GM23248 (cell line): ENCODE measurements around the gene SACS. TPM values are rescaled to one million over a fixed set of nuclear protein-coding genes. Genes with fewer than 3 reads are reported as not detected.
"Not testable (repeated sequence)": the region's sequence is repeated elsewhere in the genome, so short reads cannot be mapped to it uniquely, and the experiment has no call there.

Source experiments
- DNase-seq: peaks from one replicate; pipeline ENCODE4 v3.0.0-alpha.2; 2015
- H2AFZ ChIP-seq: fragments of 200-600 bp; sonication (generic); 2 replicates; pipeline ENCODE4 v1.6.1; 2016; ENCODE audit warnings: antibody characterized with exemption
- H3F3A ChIP-seq: fragments of 200-600 bp; sonication (generic); 2 replicates; pipeline ENCODE4 v1.6.1; 2016; ENCODE audit warnings: mild to moderate bottlenecking, antibody characterized with exemption, mixed run types; ENCODE audit not compliant: insufficient read depth
- H3K27ac ChIP-seq: fragments of 200-600 bp; sonication (generic); 2 replicates; pipeline ENCODE4 v1.5.1; 2016; ENCODE audit warnings: mild to moderate bottlenecking
- H3K27me3 ChIP-seq: fragments of 200-600 bp; sonication (generic); replicated peaks from 2 replicates; pipeline ENCODE4 v1.6.1; 2016; ENCODE audit warnings: mild to moderate bottlenecking; ENCODE audit not compliant: insufficient read depth
- H3K36me3 ChIP-seq: fragments of 200-600 bp; sonication (generic); 2 replicates; pipeline ENCODE4 v1.6.1; 2016; ENCODE audit warnings: low read depth, mild to moderate bottlenecking
- H3K4me1 ChIP-seq: fragments of 200-600 bp; sonication (generic); 2 replicates; pipeline ENCODE4 v1.6.1; 2016; ENCODE audit warnings: mild to moderate bottlenecking; ENCODE audit not compliant: insufficient read depth
- H3K4me2 ChIP-seq: fragments of 200-600 bp; sonication (generic); one replicate; pipeline ENCODE4 v1.6.1; 2016; ENCODE audit warnings: mild to moderate bottlenecking; ENCODE audit not compliant: unreplicated experiment
- H3K4me3 ChIP-seq: fragments of 200-600 bp; sonication (generic); 2 replicates; pipeline ENCODE4 v1.5.1; 2016; ENCODE audit warnings: mild to moderate bottlenecking
- H3K79me2 ChIP-seq: fragments of 200-600 bp; sonication (generic); 2 replicates; pipeline ENCODE4 v1.6.1; 2016; ENCODE audit warnings: mild to moderate bottlenecking; ENCODE audit not compliant: insufficient read depth
- H3K9ac ChIP-seq: fragments of 200-600 bp; sonication (generic); 2 replicates; pipeline ENCODE4 v1.6.1; 2016; ENCODE audit warnings: mild to moderate bottlenecking
- H3K9me2 ChIP-seq: fragments of 200-600 bp; sonication (generic); 2 replicates; pipeline ENCODE4 v1.6.1; 2016; ENCODE audit warnings: mixed run types, mild to moderate bottlenecking, moderate library complexity; ENCODE audit not compliant: insufficient read depth
- H3K9me3 ChIP-seq: fragments of 200-600 bp; sonication (generic); one replicate; pipeline ENCODE4 v1.6.1; 2017; ENCODE audit warnings: low read depth
- H4K20me1 ChIP-seq: fragments of 200-600 bp; sonication (generic); 2 replicates; pipeline ENCODE4 v1.6.0; 2016; ENCODE audit not compliant: insufficient read depth
- EZH2 ChIP-seq: fragments of 200-600 bp; sonication (generic); IDR thresholded peaks from 2 replicates; pipeline ENCODE4 v1.6.1; 2018; ENCODE audit warnings: antibody characterized with exemption, mild to moderate bottlenecking; ENCODE audit not compliant: insufficient read depth, poor library complexity, severe bottlenecking
- EZH2phosphoT487 ChIP-seq: fragments of 200-600 bp; sonication (generic); IDR thresholded peaks from 2 replicates; pipeline ENCODE4 v1.6.1; 2018; ENCODE audit warnings: antibody characterized with exemption, moderate library complexity, mild to moderate bottlenecking, low read depth; ENCODE audit not compliant: insufficient read depth
- WGBS, 2 experiments: methylation state at CpG; one replicate each; pipeline ENCODE4 v1.1.6; 2015 to 2017; ENCODE audit warnings: low lambda C conversion rate in 2 of 2, low coverage in 1 of 2; ENCODE audit errors: missing lambda C conversion rate in 2 of 2; 5-methylcytosine and 5-hydroxymethylcytosine counted together
- in situ Hi-C: fragments of 300-500 bp; cut with MboI; formaldehyde crosslinking; loops from 2 replicates; pipeline ENCODE4 v1.15.0; 2020
- polyA plus RNA-seq: library from polyadenylated mRNA; unstranded; fragments of >200 nt; fragmentation: Nextera tagmentation; extraction: Ambion mirVana; gene quantifications from 2 replicates; pipeline ENCODE4 v1.2.1, GENCODE V29; 2016
- total RNA-seq: library from RNA; depleted of rRNA; stranded (reverse); fragments of >200 nt; shearing (Covaris generic); gene quantifications from 2 replicates; pipeline ENCODE4 v1.2.3, GENCODE V29; 2014

Gene SACS
- total and polyA plus RNA-seq, 2 experiments from 2014 or later: 8.1 to 45.7 TPM

- no peak for DNase-seq
- in situ Hi-C loops: loop anchor here (25.0 kb wide), 2 partner anchors 509 to 1709 kb away; partner anchors contain the start of gene MICU2
- H3K27ac ChIP-seq: peak overlapping the region; percentile 94
- TF ChIP-seq EZH2phosphoT487 (no peak), EZH2 (no peak)
- H3K36me3 ChIP-seq: no peaks in the 10 kb centered on the region
- H3K9ac ChIP-seq: peak overlapping the region; percentile 62
- WGBS, 2 experiments: 8 to 9% methylated on average over 4 of the region's 4 CpGs
- H3K27me3 ChIP-seq: no peaks in the 10 kb centered on the region
- no peaks in the 10 kb centered on the region for H4K20me1 ChIP-seq
- no peaks in the 10 kb centered on the region for H3K79me2 ChIP-seq
- peak overlapping the region; percentile 69 for H3K4me3 ChIP-seq
- peaks cover 51% of the 10 kb centered on the region for H3K4me1 ChIP-seq
- peaks cover 63% of the 10 kb centered on the region for H3F3A ChIP-seq
- H3K9me3 ChIP-seq: no peaks in the 10 kb centered on the region
- no peaks in the 10 kb centered on the region for H3K9me2 ChIP-seq
- peak overlapping the region; percentile 72 for H2AFZ ChIP-seq
- H3K4me2 ChIP-seq: peak overlapping the region; percentile 82
Measured at GRCh38 chr13:23320926-23321534, 112.5 kb downstream of the SACS start.

GRCh38 chr13:23319883-23320224, 113.6 kb downstream of the SACS start:
- Histone ChIP-seq H4K20me1 (no peaks in the 10 kb centered on the region), H3K9me3 (no peaks in the 10 kb centered on the region), H3K9me2 (no peaks in the 10 kb centered on the region), H3K27me3 (no peaks in the 10 kb centered on the region), H3F3A (peaks cover 52% of the 10 kb centered on the region), H3K9ac (peak overlapping the region; percentile 62), H3K4me3 (peak overlapping the region; percentile 44), H2AFZ (peak overlapping the region; percentile 72), H3K36me3 (no peaks in the 10 kb centered on the region), H3K4me1 (peaks cover 46% of the 10 kb centered on the region), H3K79me2 (no peaks in the 10 kb centered on the region), H3K27ac (peak overlapping the region; percentile 94), H3K4me2 (peak overlapping the region; percentile 82)
- WGBS, 2 experiments: 38 to 39% methylated on average over 3 of the region's 3 CpGs
- TF ChIP-seq EZH2: no peak
- no peak for TF ChIP-seq EZH2phosphoT487
- no peak for DNase-seq
- in situ Hi-C loops: loop anchor here (25.0 kb wide), 2 partner anchors 508 to 1708 kb away; partner anchors contain the start of gene MICU2

- H3K27me3 ChIP-seq, H3K4me2 ChIP-seq, H3K9me2 ChIP-seq, H4K20me1 ChIP-seq, H3K9ac ChIP-seq, H3K4me3 ChIP-seq, H2AFZ ChIP-seq, H3K36me3 ChIP-seq, H3K27ac ChIP-seq, H3K9me3 ChIP-seq, H3K4me1 ChIP-seq, DNase-seq, H3F3A ChIP-seq, H3K79me2 ChIP-seq: not testable (repeated sequence)
- in situ Hi-C loops: loop anchor here (25.0 kb wide), 2 partner anchors 503 to 1703 kb away; partner anchors contain the start of gene MICU2
- 76 to 78% methylated on average over 6 of the region's 6 CpGs for WGBS, 2 experiments
Measured at GRCh38 chr13:23314837-23315236, 118.7 kb downstream of the SACS start.

- H3K4me1 ChIP-seq: peaks cover 32% of the 10 kb centered on the region
- in situ Hi-C loops: no loop called here
- H2AFZ ChIP-seq: no peak overlapping the region
- no peak for TF ChIP-seq EZH2phosphoT487
- TF ChIP-seq EZH2: no peak
- no peak overlapping the region for H3K9ac ChIP-seq
- 42 to 50% methylated on average over 1 of the region's 1 CpG for WGBS, 2 experiments
- peak; percentile 40 for DNase-seq
- H3K4me2 ChIP-seq: peak overlapping the region; percentile 5
- no peaks in the 10 kb centered on the region for H3K36me3 ChIP-seq
- no peaks in the 10 kb centered on the region for H3K27me3 ChIP-seq
- peaks cover 23% of the 10 kb centered on the region for H3F3A ChIP-seq
- no peak overlapping the region for H3K27ac ChIP-seq
- no peaks in the 10 kb centered on the region for H3K9me2 ChIP-seq
- H4K20me1 ChIP-seq: no peaks in the 10 kb centered on the region
- no peaks in the 10 kb centered on the region for H3K9me3 ChIP-seq
- no peak overlapping the region for H3K4me3 ChIP-seq
- H3K79me2 ChIP-seq: no peaks in the 10 kb centered on the region
Measured at GRCh38 chr13:23292586-23292985, 140.9 kb downstream of the SACS start.
